Breast epithelium (tissue), 3 donors: Measurements from ENCODE around the gene YPEL1.

Experiments used
- POLR2A ChIP-seq: fragments of 450-650 bp; IDR thresholded peaks from one replicate; pipeline ENCODE4 v1.6.1; 2016; ENCODE audit warnings: antibody characterized with exemption, mild to moderate bottlenecking, moderate library complexity
- POLR2AphosphoS5 ChIP-seq, 3 donors: sonication (generic); formaldehyde crosslinking; IDR thresholded peaks; one replicate each; pipeline ENCODE4 v1.6.1; 2017; ENCODE audit warnings: antibody characterized with exemption in 3 of 3
- TF ChIP-seq, protein P1 (sequence below), 3 donors: fragments of 450-650 bp; IDR thresholded peaks; one replicate each; pipeline ENCODE4 v1.5.1; 2016 to 2017; ENCODE audit warnings: antibody characterized with exemption in 3 of 3, mild to moderate bottlenecking in 3 of 3, moderate library complexity in 3 of 3

DNA sequence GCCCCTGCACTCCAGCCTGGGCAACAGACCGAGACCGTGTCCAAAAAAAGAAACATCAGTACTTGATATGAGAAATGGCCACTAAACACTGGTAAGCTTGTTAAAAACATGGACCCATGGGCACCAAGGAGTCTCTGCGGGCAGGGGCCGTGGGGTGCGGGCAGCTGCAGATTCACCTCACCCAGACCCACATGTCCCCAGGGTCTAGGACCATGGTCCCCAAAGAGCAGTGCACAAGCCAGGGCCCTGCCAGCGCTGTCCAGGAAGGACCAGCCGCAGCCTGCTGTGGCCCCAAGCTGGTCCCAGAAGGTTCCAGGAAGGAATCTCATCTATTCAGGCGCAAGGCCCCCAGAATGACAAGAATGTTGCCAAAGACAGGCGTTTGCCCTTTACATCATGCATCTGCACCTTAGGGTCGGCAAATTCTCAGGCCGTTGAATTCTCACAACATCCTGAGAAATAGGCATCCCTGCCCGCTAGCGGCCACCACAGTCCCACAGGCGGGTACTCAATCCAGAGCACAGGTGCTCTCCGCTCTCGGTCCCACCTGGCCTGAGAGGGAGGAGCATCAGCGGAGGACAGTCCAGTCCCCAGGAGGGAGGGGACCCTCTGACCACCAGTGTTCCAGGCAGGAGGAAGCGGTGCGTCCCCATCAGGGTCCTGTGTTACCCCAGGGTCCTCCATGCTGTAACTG is 9.5 kb downstream of the YPEL1 start:
- TF ChIP-seq, protein P1, sequence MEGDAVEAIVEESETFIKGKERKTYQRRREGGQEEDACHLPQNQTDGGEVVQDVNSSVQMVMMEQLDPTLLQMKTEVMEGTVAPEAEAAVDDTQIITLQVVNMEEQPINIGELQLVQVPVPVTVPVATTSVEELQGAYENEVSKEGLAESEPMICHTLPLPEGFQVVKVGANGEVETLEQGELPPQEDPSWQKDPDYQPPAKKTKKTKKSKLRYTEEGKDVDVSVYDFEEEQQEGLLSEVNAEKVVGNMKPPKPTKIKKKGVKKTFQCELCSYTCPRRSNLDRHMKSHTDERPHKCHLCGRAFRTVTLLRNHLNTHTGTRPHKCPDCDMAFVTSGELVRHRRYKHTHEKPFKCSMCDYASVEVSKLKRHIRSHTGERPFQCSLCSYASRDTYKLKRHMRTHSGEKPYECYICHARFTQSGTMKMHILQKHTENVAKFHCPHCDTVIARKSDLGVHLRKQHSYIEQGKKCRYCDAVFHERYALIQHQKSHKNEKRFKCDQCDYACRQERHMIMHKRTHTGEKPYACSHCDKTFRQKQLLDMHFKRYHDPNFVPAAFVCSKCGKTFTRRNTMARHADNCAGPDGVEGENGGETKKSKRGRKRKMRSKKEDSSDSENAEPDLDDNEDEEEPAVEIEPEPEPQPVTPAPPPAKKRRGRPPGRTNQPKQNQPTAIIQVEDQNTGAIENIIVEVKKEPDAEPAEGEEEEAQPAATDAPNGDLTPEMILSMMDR (IDR thresholded peaks at IDR 0.05), result no peak
- TF ChIP-seq POLR2AphosphoS5 (IDR thresholded peaks at IDR 0.05), result no peak
- no peak for TF ChIP-seq POLR2A
